H1 (cell line): ENCODE measurements around the gene NAALADL1. TPM values are rescaled to one million over a fixed set of nuclear protein-coding genes. Genes with fewer than 3 reads are reported as not detected.

Source experiments
- ASH2L ChIP-seq: fragments of 200-600, 300-600 bp; sonication (generic); IDR thresholded peaks from one replicate; pipeline ENCODE4 v1.7.1; 2017; ENCODE audit warnings: low read length
- BACH1 ChIP-seq: IDR thresholded peaks from 2 replicates; pipeline ENCODE4 v1.6.1; 2012; ENCODE audit warnings: low read length, improper control_type of control experiment
- CTCF ChIP-seq, 3 experiments: IDR thresholded peaks; 1 replicate in 2 of 3; 2 replicates in 1 of 3; pipeline versions ENCODE4 v1.5.1 to v1.6.1; 2011; ENCODE audit warnings: low read length in 3 of 3, mild to moderate bottlenecking in 3 of 3, inconsistent platforms in 2 of 3, low read depth in 1 of 3, moderate library complexity in 1 of 3; ENCODE audit not compliant: insufficient read depth in 1 of 3; ENCODE audit errors: control extremely low read depth in 1 of 3
- JUND ChIP-seq: IDR thresholded peaks from 2 replicates; pipeline ENCODE4 v1.6.1; 2011; ENCODE audit warnings: mild to moderate bottlenecking, improper control_type of control experiment, low read length
- KDM4A ChIP-seq: IDR thresholded peaks from one replicate; pipeline ENCODE4 v1.7.1; 2012; ENCODE audit warnings: low read depth, mild to moderate bottlenecking, moderate library complexity, low read length, inconsistent platforms; ENCODE audit not compliant: severe bottlenecking
- polyA plus RNA-seq, 7 experiments: library from polyadenylated mRNA; depleted of rRNA in 3 of 7; stranded (reverse) in 5 of 7; unstranded in 2 of 7; fragments of >200 nt in 5 of 7; fragments of 200-250 nt in 2 of 7; gene quantifications; 1 replicate in 5 of 7; 2 replicates in 1 of 7; 4 replicates in 1 of 7; pipeline versions ENCODE4 v1.2.1 to v1.2.3, GENCODE V29; 2011 to 2013; ENCODE audit warnings: missing spikeins in 2 of 7, mixed read lengths in 2 of 7
- total RNA-seq: library from RNA; stranded (reverse); fragmentation: NEBNext Ultra II Directional; extraction: Animal tissue kit (Norgen Biotek cat#: 25700); gene quantifications from 2 replicates; pipeline ENCODE4 v1.2.1, GENCODE V29; 2021
- TF ChIP-seq, protein P1 (sequence below): IDR thresholded peaks from 2 replicates; pipeline ENCODE4 v1.6.1; 2012; ENCODE audit warnings: inconsistent platforms

Gene NAALADL1
- total and polyA plus RNA-seq, 2 of the 8 experiments (the other 6 are each of a cell fraction or from before 2014, with no cell fraction given), result 7.5 to 9.9 TPM

DNA sequence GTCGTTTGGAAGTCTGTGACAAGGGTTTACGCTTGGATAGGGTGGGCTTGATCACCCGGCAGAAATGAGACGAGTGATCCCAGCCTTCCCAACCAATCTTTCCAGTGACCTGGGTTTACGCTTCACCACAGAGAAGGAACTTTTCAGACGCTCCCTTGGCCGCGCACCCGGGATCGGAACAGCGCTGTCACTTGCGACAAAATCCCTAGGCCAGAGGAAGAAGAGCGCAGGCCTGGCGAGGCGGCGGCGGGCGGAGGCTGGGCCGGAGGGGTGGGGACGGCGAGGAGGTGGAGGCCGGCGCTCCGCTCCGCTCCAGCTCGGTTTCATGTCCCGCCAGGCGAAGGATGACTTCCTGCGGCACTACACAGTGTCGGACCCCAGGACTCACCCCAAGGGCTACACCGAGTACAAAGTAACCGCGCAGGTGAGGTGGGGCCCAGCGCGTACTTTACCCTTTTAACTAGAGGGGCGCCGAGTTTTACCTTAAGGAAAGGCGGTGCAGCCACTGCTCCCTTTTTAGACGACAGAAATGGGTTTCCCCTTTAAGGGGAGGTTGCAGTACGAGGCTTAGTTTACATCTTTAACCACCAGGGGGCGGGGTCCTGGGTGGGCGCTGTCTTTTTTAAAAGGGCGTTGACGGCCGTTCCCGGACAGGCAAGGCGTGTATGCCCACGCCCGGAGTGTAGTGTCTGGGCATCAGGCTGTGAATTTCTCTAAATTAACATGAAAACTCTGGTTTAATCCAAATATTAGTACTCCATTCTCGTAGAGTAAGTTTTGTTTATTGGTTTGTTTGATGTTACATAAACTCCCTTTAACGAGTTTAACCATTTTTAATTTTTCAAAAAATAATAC lies 30.9 kb downstream of the NAALADL1 start, which contains the start of gene SNX15 (continued):
- TF ChIP-seq CTCF (IDR thresholded peaks at IDR 0.05; ENCODE audit: control extremely low read depth in 1 of 3, insufficient read depth in 1 of 3, low read depth in 1 of 3, low read length in 3 of 3) (peak; percentile 13 to 49 (median 44)), BACH1 (peak; percentile 31; the same call in 1 of the 2 replicates), JUND (peak; percentile 76), KDM4A (peak; percentile 99), ASH2L (peak; percentile 78)
- TF ChIP-seq, protein P1, sequence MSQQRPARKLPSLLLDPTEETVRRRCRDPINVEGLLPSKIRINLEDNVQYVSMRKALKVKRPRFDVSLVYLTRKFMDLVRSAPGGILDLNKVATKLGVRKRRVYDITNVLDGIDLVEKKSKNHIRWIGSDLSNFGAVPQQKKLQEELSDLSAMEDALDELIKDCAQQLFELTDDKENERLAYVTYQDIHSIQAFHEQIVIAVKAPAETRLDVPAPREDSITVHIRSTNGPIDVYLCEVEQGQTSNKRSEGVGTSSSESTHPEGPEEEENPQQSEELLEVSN, result peak; percentile 97
- TF ChIP-seq, all 59 proteins: peak for 22
